Tibial artery (tissue), 4 donors: ENCODE measurements around the gene SH3BGRL2.

Experiments
- DNase-seq, 2 donors: peaks; one replicate each; pipeline ENCODE4 v3.0.0-alpha.2; 2019
- H3K27ac ChIP-seq, 2 donors: fragments of 200-600 bp; sonication (generic) in 1 of 2; 1 replicate in 1 of 2; 2 replicates in 1 of 2; pipeline ENCODE4 v1.5.1; 2018 to 2019; ENCODE audit warnings: mild to moderate bottlenecking in 1 of 2
- H3K27me3 ChIP-seq, 2 donors: fragments of 200-600 bp; sonication (generic) in 1 of 2; one replicate each; pipeline versions ENCODE4 v1.5.1 to v1.6.0; 2016 to 2019
- H3K36me3 ChIP-seq, 3 donors: fragments of 200-600 bp; sonication (generic) in 2 of 3; one replicate each; pipeline ENCODE4 v1.5.1; 2016 to 2019; ENCODE audit warnings: mild to moderate bottlenecking in 2 of 3
- H3K4me1 ChIP-seq, 4 donors: fragments of 200-600 bp; sonication (generic) in 2 of 4; 1 replicate in 3 of 4; 2 replicates in 1 of 4; pipeline ENCODE4 v1.5.1; 2016 to 2019
- H3K4me3 ChIP-seq, 2 donors: fragments of 200-600 bp; sonication (generic) in 1 of 2; 1 replicate in 1 of 2; 2 replicates in 1 of 2; pipeline ENCODE4 v1.5.1; 2018 to 2019; ENCODE audit warnings: mild to moderate bottlenecking in 2 of 2
- H3K9me3 ChIP-seq, 3 donors: fragments of 200-600 bp; sonication (generic) in 1 of 3; one replicate each; pipeline ENCODE4 v1.5.1; 2016 to 2019
- CTCF ChIP-seq, 2 experiments: fragments of 200-600 bp in 1 of 2; fragments of 450-650 bp in 1 of 2; IDR thresholded peaks; one replicate each; pipeline ENCODE4 v1.5.1; 2017 to 2019; ENCODE audit warnings: antibody characterized with exemption in 2 of 2, mild to moderate bottlenecking in 1 of 2, moderate library complexity in 1 of 2
- intact Hi-C: fragments of 100-400 bp; cut with DNase I; formaldehyde crosslinking; loops from one replicate; pipeline ENCODE4 v1.15.0; 2023; ENCODE audit warnings: low total_unique reads

Gene SH3BGRL2

GRCh38 chr6:79609225-79609595 is 21.9 kb upstream of the SH3BGRL2 start:
- TF ChIP-seq CTCF (IDR thresholded peaks at IDR 0.05) = no peak
- H3K4me1 ChIP-seq = peaks cover 0 to 16% (median 2%) of the 10 kb centered on the region in 4 donors
- no peaks in the 10 kb centered on the region for H3K9me3 ChIP-seq
- DNase-seq = no peak
- no peak overlapping the region for H3K4me3 ChIP-seq
- intact Hi-C loops = no loop called here
- no peak overlapping the region for H3K27ac ChIP-seq
- no peaks in the 10 kb centered on the region for H3K36me3 ChIP-seq
- no peaks in the 10 kb centered on the region for H3K27me3 ChIP-seq

GRCh38 chr6:79610306-79611009 is 20.7 kb upstream of the SH3BGRL2 start:
- Histone ChIP-seq H3K36me3 (no peaks in the 10 kb centered on the region), H3K27ac (no peak overlapping the region), H3K4me1 (peaks cover 0 to 16% (median 2%) of the 10 kb centered on the region in 4 donors), H3K27me3 (no peaks in the 10 kb centered on the region), H3K4me3 (no peak overlapping the region), H3K9me3 (no peaks in the 10 kb centered on the region)
- DNase-seq = no peak
- intact Hi-C loops = no loop called here
- TF ChIP-seq CTCF (IDR thresholded peaks at IDR 0.05) = no peak

- no peak overlapping the region for H3K27ac ChIP-seq
- no peaks in the 10 kb centered on the region for H3K27me3 ChIP-seq
- H3K4me1 ChIP-seq = peaks cover 0 to 2% (median 0%) of the 10 kb centered on the region in 4 donors
- intact Hi-C loops = no loop called here
- no peak for TF ChIP-seq CTCF (IDR thresholded peaks at IDR 0.05)
- no peaks in the 10 kb centered on the region for H3K36me3 ChIP-seq
- no peak for DNase-seq
- no peak overlapping the region for H3K4me3 ChIP-seq
- no peaks in the 10 kb centered on the region for H3K9me3 ChIP-seq
These were observed 18.7 kb upstream of the SH3BGRL2 start for GRCh38 chr6:79612457-79612856.

GRCh38 chr6:79612918-79613317 is 18.2 kb upstream of the SH3BGRL2 start:
- DNase-seq = no peak
- Histone ChIP-seq H3K27ac (no peak overlapping the region), H3K9me3 (no peaks in the 10 kb centered on the region), H3K36me3 (no peaks in the 10 kb centered on the region), H3K4me1 (no peaks in the 10 kb centered on the region), H3K4me3 (no peak overlapping the region), H3K27me3 (no peaks in the 10 kb centered on the region)
- TF ChIP-seq CTCF (IDR thresholded peaks at IDR 0.05) = no peak
- intact Hi-C loops = no loop called here

- Histone ChIP-seq H3K4me3 (no peak overlapping the region), H3K36me3 (no peaks in the 10 kb centered on the region), H3K9me3 (no peaks in the 10 kb centered on the region), H3K4me1 (no peaks in the 10 kb centered on the region), H3K27ac (no peak overlapping the region), H3K27me3 (no peaks in the 10 kb centered on the region)
- no peak for TF ChIP-seq CTCF (IDR thresholded peaks at IDR 0.05)
- no peak for DNase-seq
- intact Hi-C loops = no loop called here
These were observed 17.2 kb upstream of the SH3BGRL2 start for GRCh38 chr6:79613912-79614311.
